Measurements from ENCODE around the gene FBXL19. TPM values are rescaled to one million over a fixed set of nuclear protein-coding genes. Genes with fewer than 3 reads are reported as not detected.
A peak's percentile ranks its signal among the peaks of the same experiment; 100 is the strongest.

Gene FBXL19
- total RNA-seq, 1 experiment from 2014 or later, result 58.5 TPM

DNA sequence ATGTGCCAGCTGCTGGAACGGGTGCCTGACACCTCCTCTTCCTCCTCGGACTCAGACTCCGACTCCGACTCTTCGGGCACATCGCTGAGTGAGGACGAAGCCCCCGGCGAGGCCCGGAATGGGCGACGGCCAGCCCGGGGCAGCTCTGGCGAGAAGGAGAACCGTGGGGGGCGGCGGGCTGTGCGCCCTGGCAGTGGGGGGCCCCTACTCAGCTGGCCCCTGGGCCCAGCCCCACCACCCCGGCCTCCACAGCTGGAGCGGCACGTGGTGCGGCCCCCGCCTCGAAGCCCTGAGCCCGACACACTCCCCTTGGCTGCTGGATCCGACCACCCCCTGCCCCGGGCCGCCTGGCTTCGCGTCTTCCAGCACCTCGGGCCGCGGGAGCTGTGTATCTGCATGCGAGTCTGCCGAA lies 6.8 kb downstream of the FBXL19 start:
- no peak for DNase-seq (ENCODE audit: low read depth)
- in situ Hi-C loops (cut with HindIII; ENCODE audit: low pct_unique_long_range_greater_than_20kb, low sequenced_read_pairs), result loop anchor here (25.0 kb wide), 1 partner anchor 168 kb away; the partner anchor contains the start of genes CFAP119 and RNF40

DNA sequence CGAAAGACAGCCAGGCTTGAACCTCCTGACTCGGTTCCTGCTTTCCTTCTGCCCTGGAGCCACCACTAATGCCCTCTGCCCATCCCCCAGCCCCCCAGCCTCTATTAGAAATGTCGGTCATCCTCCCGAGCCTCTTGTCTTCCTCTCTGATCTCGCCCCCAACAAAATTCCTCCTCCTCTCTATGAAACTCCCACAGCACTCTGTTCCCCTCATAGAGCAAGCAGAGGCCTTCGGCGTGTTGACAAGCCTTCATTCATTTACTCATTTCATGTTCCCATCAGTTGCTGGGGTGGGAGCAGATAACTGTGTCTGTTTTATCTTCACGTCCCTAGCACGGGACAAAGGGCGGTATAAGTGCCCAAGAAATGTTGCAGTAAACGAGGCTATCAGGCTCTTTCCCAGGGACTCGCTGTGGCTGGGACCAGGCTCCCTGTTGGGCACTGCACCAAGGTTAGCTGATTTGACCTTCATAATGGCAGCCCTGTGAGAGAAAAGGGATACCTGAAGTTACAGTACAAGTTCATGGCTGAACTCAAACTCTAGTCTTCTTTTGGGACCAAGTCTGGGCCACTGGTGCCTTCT lies 7.8 kb downstream of the FBXL19 start:
- in situ Hi-C loops (cut with HindIII; ENCODE audit: low pct_unique_long_range_greater_than_20kb, low sequenced_read_pairs), result loop anchor here (25.0 kb wide), 1 partner anchor 169 kb away; the partner anchor contains the start of genes CFAP119 and RNF40
- no peak for DNase-seq (ENCODE audit: low read depth)

DNA sequence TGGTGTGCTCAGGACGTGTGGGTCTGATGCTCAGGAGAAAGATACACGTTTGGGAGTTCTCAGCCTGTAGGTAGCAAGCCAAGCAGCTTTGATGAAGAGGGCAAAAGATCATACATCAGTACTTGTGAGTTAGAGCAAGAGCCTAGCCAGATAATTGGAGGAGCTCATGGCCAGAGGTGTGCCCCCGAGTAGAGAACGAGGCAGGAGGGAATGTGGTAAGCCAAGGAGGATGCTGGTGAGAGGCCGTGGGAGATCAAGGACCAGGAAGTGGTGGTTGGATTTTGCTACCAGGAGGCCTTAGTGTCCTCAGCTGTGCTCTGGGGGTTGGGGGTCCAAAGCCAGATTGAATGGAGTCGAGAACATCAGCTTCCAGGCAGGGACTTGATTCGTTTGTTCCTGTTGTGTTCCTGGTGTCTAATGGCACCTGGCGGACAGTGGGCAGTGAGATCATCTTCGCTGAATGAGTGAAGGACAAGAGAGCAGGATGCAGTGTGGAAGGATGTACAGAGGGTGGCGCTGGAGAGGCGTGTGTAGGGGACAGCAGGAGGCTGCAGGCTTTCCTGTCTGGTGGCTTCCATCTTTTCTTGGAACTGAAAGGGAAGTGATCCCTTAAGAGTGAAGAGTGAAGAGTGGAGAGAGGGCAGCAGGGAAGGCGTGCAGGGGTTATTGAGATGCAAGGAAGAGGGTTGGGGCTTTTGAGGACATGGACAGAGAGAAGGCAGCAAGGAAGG lies 11.6 kb downstream of the FBXL19 start:
- DNase-seq (ENCODE audit: low read depth), result peak; percentile 74
- in situ Hi-C loops (cut with HindIII; ENCODE audit: low pct_unique_long_range_greater_than_20kb, low sequenced_read_pairs), result loop anchor here (25.0 kb wide), 1 partner anchor 173 kb away; the partner anchor contains the start of genes CFAP119 and RNF40

DNA sequence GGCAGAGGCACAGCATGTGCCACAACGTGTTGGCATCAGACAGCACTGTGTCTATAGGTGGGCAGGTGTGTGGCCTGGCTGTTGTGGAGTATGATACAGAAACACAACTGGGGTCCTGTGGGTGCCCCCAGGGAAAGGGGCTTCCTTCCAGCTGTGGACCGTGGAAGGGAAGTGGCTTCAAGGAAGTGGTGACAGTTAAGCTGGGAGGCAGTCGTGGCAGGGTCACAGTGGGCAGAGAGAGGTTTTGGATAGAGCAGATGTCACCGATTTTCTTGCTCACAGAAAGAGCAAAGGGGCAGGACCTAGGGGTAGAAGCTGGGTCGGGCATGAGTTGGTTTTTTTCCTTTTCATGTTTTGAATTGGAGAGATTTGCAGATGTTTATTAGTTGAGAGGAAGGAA lies 14.3 kb downstream of the FBXL19 start:
- in situ Hi-C loops (cut with HindIII; ENCODE audit: low pct_unique_long_range_greater_than_20kb, low sequenced_read_pairs), result loop anchor here (25.0 kb wide), 1 partner anchor 175 kb away; the partner anchor contains the start of genes CFAP119 and RNF40

DNA sequence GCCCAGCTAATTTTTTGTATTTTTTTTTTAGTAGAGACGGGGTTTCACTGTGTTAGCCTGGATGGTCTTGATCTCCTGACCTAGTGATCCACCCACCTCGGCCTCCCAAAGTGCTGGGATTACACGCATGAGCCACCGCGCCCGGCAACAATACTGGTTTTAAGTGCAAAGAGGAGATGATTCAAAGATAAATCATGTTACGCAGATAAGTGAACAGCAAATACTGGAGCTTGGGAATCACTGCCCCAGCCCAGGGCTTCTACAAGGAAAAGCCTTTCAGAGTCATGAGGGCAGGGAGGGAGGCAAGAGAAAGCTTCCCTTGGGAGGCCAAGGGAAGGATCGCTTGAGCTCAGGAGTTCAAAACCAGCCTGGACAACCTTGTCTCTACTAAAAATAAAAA lies 16.2 kb downstream of the FBXL19 start:
- in situ Hi-C loops (cut with HindIII; ENCODE audit: low pct_unique_long_range_greater_than_20kb, low sequenced_read_pairs), result loop anchor here (25.0 kb wide), 1 partner anchor 177 kb away; the partner anchor contains the start of genes CFAP119 and RNF40
- peak; percentile 77 for DNase-seq (ENCODE audit: low read depth)

More for the DNA sequence above, 14.3 kb downstream of the FBXL19 start:
- DNase-seq (ENCODE audit: low read depth), result no peak

DNA sequence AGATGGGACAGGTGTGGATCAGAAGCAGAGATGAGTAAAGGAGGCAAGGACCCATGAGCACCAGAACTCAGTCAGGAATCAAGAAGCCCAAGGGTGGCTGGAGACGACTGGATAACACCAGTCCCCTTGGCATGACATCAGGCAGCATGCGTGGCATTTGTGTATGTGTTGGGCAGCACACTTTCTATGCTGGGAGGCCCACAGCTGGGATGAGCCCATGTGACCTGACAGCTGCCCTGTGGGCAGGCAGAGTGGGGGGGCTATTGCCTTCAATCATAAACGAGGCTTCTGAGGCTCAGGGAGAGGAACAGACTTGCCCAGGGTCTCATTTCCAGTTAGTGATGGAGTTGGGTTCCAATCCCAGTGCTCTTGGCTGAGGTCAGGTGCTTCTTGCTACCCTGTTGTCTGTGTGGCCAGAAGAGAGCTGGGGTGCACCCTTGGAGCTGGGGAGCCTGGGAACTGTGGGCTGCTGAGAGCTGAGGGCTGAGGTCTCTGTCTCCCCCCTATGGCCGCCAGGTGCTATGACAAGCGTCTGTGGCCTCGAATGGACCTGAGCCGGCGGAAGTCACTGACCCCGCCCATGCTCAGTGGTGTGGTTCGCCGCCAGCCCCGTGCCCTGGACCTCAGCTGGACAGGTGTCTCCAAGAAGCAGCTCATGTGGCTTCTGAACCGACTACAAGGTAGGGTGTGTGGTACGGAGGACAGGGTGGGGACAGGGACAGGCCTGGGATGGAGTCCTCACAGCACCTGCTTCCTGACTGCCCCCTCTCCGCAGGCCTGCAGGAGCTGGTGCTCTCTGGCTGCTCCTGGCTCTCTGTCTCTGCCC lies 18.4 kb downstream of the FBXL19 start:
- in situ Hi-C loops (cut with HindIII; ENCODE audit: low pct_unique_long_range_greater_than_20kb, low sequenced_read_pairs), result loop anchor here (25.0 kb wide), 1 partner anchor 180 kb away; the partner anchor contains the start of genes CFAP119 and RNF40

DNA sequence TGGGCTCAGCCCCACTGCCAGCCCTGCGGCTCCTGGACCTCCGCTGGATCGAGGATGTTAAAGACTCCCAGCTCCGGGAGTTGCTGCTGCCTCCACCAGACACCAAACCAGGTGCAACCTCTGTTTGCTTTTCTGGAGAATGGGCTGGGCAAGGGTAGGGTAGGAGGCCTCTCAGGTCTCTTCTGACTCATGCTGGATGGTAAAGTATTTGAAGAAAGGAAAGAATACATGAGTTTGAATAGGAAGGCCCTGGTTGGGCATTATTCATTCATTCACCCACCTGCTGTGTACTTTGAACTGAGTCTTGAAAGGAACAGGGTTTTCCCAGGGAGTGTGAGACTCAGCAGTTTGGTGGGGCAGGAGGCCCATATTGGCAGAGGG lies 19.0 kb downstream of the FBXL19 start:
- in situ Hi-C loops (cut with HindIII; ENCODE audit: low pct_unique_long_range_greater_than_20kb, low sequenced_read_pairs), result loop anchor here (25.0 kb wide), 1 partner anchor 180 kb away; the partner anchor contains the start of genes CFAP119 and RNF40

More for the DNA sequence above, 18.4 kb downstream of the FBXL19 start:
- DNase-seq (ENCODE audit: low read depth), result peak; percentile 85

DNA sequence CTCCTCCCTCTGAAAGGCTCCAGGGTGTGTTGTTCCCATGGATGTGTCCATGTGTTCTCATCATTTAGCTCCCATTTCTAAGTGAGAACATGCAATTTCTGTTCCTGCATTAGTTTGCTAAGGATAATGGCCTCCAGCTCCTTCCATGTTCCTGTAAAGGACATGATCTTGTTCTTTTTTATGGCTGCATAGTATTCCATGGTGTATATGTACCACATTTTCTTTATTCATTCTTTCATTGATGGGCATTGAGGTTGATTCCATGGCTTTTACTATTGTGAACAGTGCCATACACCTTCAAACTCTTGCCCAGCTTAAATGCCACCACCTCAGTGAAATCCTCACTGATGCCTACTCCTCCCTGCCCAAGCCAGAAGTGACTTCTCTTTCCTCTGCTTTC lies 21.0 kb downstream of the FBXL19 start:
- in situ Hi-C loops (cut with HindIII; ENCODE audit: low pct_unique_long_range_greater_than_20kb, low sequenced_read_pairs), result loop anchor here (25.0 kb wide), 1 partner anchor 182 kb away; the partner anchor contains the start of genes CFAP119 and RNF40
- DNase-seq (ENCODE audit: low read depth), result no peak

More for the DNA sequence above, 19.0 kb downstream of the FBXL19 start:
- no peak for DNase-seq (ENCODE audit: low read depth)

DNA sequence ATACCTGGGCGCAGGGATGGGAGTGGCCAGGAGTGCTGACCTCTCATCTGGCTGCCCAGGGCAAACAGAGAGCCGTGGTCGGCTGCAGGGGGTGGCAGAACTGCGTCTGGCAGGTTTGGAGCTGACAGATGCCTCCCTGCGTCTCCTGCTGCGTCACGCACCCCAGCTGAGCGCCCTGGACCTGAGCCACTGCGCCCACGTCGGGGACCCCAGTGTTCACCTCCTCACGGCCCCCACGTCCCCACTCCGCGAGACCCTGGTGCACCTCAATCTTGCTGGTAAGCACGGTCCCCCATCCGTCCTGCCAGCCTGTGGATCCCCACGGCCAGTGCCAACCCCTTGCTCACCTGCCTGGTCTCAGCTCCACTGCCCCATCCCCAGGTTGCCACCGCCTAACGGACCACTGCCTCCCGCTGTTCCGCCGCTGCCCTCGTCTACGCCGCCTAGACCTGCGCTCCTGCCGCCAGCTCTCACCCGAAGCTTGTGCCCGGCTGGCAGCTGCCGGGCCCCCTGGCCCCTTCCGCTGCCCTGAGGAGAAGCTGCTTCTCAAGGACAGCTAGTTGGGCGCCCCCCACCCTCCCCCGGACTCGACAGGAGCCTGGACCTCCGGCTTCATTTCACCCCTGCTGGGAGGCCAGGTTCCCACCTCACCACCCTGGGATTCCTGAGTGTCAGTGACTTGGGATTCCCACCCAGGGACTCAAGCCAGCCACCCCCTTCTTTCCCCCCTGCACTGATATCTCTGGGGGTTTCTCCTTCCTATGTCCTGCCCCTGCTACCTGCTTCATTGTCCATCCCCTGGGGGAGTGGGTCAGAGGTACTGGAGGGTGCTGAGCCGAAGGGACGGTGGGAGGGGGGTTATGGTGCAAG lies 23.5 kb downstream of the FBXL19 start:
- DNase-seq (ENCODE audit: low read depth), result no peak
- in situ Hi-C loops (cut with HindIII; ENCODE audit: low pct_unique_long_range_greater_than_20kb, low sequenced_read_pairs), result loop anchor here (25.0 kb wide), 1 partner anchor 185 kb away; the partner anchor contains the start of genes CFAP119 and RNF40

DNA sequence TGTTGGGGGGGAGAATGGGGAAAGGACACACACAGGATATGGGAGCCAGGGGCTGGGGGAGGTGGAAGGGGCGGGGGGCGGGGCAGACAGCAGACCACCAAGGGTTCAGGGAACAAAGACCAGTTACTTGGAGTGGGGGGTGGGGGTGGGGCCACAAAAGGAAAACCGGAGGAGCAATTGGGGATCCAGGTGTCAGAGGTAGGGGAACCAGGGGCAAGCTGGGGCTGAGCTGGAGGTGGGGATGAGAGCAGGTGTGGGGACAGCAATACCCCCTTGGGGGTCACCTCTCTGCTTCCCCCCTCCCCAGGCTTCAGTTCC lies 24.1 kb downstream of the FBXL19 start:
- DNase-seq (ENCODE audit: low read depth), result no peak
- in situ Hi-C loops (cut with HindIII; ENCODE audit: low pct_unique_long_range_greater_than_20kb, low sequenced_read_pairs), result loop anchor here (25.0 kb wide), 1 partner anchor 185 kb away; the partner anchor contains the start of genes CFAP119 and RNF40

DNA sequence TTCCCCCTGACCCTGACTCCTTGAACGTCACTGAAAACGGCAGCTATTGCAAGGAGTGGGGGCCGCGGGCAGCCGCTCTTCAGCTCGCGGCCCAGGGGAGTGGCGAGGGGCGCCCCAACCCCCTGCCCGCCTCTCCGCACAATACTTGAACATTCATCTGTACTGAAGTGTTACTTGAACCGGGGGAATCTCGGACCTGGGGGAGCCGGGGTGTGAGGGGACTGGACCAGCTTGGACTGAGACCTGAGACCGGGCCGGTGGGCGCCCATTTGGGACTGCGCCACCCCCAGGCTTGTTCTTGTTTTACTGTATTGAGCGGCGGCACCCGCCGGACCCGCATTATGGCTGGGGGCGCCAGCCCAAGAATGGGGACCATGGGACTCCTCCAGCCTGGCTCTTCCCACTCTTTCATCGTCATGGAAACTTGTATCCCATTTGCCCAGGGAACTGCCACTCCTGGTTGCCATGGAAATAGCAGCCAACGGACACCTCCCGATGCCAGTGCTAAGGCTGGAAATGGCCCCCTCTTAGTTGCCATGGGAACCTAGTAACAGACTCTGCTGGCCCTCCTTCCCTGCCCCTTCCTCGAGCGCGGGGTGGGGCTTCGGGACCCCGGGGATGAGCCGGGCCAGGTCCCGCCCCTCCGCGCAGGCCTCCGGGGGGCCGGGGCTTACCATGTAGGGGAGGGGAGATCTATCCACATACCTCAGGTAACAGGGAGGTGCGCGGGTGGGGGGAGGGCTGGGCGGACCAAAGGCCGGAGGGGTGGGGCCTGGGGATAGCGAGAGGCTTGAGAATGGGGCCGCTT lies 24.7 kb downstream of the FBXL19 start:
- in situ Hi-C loops (cut with HindIII; ENCODE audit: low pct_unique_long_range_greater_than_20kb, low sequenced_read_pairs), result loop anchor here (25.0 kb wide), 1 partner anchor 186 kb away; the partner anchor contains the start of genes CFAP119 and RNF40
- DNase-seq (ENCODE audit: low read depth), result peak; percentile 100

DNA sequence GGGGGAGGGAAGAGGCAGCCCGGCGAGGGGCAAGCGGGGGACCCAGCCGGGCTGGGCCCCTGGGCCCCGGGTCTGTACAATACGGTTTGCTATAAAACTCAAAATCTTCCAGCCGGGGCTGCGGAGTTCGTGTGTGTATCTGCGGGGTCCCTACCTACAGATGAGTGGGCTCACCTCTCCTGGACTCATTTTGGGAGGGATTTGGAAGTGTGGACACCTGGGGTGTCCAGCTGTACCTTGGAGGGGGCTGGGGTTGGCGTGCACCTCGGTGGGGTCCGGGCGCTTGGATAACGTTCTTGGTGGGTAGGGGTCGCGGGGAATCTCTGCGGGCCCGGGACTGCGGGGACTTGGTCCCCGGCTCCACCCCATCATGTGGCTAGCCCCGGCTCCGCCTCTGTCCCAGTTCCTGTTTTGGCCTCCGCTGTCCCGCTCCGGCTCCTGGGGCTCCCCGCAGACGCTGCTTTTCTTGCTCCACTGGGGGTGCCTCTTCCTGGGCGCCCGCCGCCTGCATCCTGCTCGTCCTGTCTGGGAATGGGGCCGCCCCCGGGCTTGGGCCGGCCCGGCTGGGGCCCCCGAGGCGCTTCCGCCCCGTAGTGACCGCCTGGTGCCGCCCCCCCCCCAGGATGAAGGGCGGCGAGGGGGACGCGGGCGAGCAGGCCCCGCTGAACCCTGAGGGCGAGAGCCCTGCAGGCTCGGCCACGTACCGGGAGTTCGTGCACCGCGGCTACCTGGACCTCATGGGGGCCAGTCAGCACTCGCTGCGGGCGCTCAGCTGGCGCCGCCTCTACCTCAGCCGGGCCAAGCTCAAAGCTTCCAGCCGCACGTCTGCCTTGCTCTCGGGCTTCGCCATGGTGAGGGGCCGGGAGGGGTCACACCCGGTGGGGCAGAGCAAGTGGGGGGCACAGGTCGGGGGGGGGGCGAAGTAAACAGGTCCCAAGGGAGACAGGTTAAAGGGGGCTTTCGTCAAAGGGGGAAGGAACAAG lies 25.6 kb downstream of the FBXL19 start, which contains the start of gene ORAI3:
Gene ORAI3 (plus strand): TSS at position 402 of the 983 bp plus-strand sequence. CDS start 222 bp downstream, at position 624.
- DNase-seq (ENCODE audit: low read depth), result peak; percentile 79
- in situ Hi-C loops (cut with HindIII; ENCODE audit: low pct_unique_long_range_greater_than_20kb, low sequenced_read_pairs), result loop anchor here (25.0 kb wide), 1 partner anchor 187 kb away; the partner anchor contains the start of genes CFAP119 and RNF40

DNA sequence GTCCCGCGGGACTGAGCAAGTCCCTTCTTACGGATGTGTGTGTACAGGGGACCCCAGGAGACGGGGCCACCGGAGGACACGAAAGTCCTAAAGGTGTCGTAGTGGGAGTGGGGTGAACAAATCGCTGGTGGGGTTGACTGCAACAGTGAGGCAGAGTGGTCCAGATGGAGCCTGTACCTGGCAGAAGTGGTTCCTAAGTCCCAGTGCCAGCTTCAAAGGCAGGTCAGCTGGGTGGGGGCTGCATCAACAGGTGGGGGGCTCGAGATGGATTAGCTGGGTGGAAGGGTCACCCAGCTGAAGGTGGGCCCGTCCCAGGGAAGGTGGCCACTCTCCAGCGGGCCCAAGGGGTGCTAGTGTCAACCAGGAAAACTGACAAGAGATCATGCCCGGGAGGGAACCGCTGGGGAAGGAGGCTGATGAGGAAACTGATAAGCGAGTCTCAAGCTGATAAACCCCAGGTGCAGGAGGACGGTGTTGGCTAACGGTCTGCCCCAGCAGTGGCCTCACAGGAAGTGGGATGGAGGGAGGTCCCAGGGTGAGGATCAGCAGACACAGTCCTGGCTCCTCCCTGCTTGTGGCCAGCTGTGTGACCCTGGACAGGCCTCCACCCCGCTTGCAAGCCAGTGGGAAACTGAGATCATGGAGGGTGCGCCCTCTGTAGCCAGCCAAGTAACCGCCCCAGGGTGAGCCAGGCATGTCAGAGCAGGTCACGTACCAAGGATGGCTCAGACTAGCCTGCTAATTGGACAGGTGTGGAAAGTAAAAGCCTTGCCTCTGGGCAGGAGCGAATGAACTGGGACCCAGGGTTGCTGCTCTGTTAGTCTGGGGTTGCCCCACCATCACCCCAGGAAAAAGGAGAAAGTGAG lies 26.5 kb downstream of the FBXL19 start:
- DNase-seq (ENCODE audit: low read depth), result peak; percentile 99
- in situ Hi-C loops (cut with HindIII; ENCODE audit: low pct_unique_long_range_greater_than_20kb, low sequenced_read_pairs), result loop anchor here (25.0 kb wide), 1 partner anchor 188 kb away; the partner anchor contains the start of genes CFAP119 and RNF40

DNA sequence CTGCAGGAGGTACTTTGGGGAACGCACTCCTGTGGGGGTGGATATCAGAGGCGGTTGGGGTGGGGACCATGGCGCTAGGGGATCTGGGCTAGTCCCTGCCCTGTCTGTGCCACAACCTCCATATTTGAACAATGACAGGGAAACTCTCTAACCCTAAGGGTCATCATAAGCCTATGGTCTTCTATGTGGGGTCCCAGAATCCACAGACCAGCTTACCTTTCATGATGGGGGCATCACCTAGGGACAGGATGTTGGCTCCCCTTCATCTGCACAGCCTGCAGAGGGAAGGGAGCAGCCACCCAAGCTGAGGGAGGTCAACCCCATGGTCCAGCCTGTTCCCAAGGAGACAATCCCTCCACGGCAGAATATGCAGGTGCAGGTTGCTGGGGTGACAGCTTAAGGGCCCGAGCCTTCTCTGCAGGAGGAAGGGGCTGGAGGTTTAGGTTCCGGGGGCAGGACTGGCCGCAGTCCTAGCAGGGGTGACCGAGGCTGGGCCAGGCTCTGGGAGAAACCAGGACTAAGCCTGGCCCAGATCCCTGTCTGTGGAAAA lies 27.2 kb downstream of the FBXL19 start:
- in situ Hi-C loops (cut with HindIII; ENCODE audit: low pct_unique_long_range_greater_than_20kb, low sequenced_read_pairs), result no loop called here
- DNase-seq (ENCODE audit: low read depth), result no peak
